Eye (tissue), 1 donor: ENCODE measurements around the gene INTS3.
"Not testable (repeated sequence)": the region's sequence is repeated elsewhere in the genome, so short reads cannot be mapped to it uniquely, and the experiment has no call there.

Experiments used
- DNase-seq: peaks from one replicate; pipeline ENCODE4 v3.0.0-alpha.2; 2015

The INTS3 gene

GRCh38 chr1:153779781-153780541, 52.1 kb downstream of the INTS3 start:
- DNase-seq = no peak

- DNase-seq = no peak
These were observed 52.7 kb downstream of the INTS3 start for GRCh38 chr1:153780551-153780950.

GRCh38 chr1:153782648-153783047, 54.8 kb downstream of the INTS3 start:
- not testable (repeated sequence) for DNase-seq

- peak; percentile 97 for DNase-seq
These were observed 55.7 kb downstream of the INTS3 start for GRCh38 chr1:153783233-153784190.

- no peak for DNase-seq
These were observed 58.4 kb downstream of the INTS3 start for GRCh38 chr1:153786038-153786790.

GRCh38 chr1:153789478-153790034, 61.7 kb downstream of the INTS3 start:
- no peak for DNase-seq

- DNase-seq = peak; percentile 66
These were observed 62.6 kb downstream of the INTS3 start for GRCh38 chr1:153790313-153790965.

- DNase-seq = no peak
These were observed 63.3 kb downstream of the INTS3 start for GRCh38 chr1:153790966-153791647.

- DNase-seq = no peak
These were observed 63.9 kb downstream of the INTS3 start for GRCh38 chr1:153791648-153792253.

GRCh38 chr1:153792631-153793041, 64.8 kb downstream of the INTS3 start:
- DNase-seq = no peak

- DNase-seq = peak; percentile 60
These were observed 65.6 kb downstream of the INTS3 start for GRCh38 chr1:153793261-153793972.

- DNase-seq = no peak
These were observed 66.2 kb downstream of the INTS3 start for GRCh38 chr1:153793973-153794615.

- DNase-seq = peak; percentile 90
These were observed 66.9 kb downstream of the INTS3 start for GRCh38 chr1:153794624-153795329.

GRCh38 chr1:153795330-153795837, 67.5 kb downstream of the INTS3 start:
- no peak for DNase-seq

GRCh38 chr1:153795934-153796785, 68.3 kb downstream of the INTS3 start:
- DNase-seq = no peak

- peak; percentile 86 for DNase-seq
These were observed 69.2 kb downstream of the INTS3 start for GRCh38 chr1:153796786-153797659.

GRCh38 chr1:153798468-153798780, 70.6 kb downstream of the INTS3 start:
- DNase-seq = no peak
